NCI-H2029 (cell line): ENCODE results near the gene CYP3A7.
"Not testable (repeated sequence)": the region's sequence is repeated elsewhere in the genome, so short reads cannot be mapped to it uniquely, and the experiment has no call there.

Source experiments
- DNase-seq: peaks from one replicate; lab custom pipeline; 2025; lab: John Stamatoyannopoulos, UW

Gene CYP3A7

GRCh38 chr7:99667179-99667578, 67.8 kb downstream of the CYP3A7 start:
- DNase-seq, result no peak

GRCh38 chr7:99666013-99666395, 69.0 kb downstream of the CYP3A7 start:
- no peak for DNase-seq

- DNase-seq, result no peak
These were observed 69.5 kb downstream of the CYP3A7 start for GRCh38 chr7:99665312-99666012.

GRCh38 chr7:99657879-99658278, 77.1 kb downstream of the CYP3A7 start:
- not testable (repeated sequence) for DNase-seq
